HG03457 (cell line): ENCODE results near the gene EZR.

Experiments
- ATAC-seq: cut with Tn5 transposase; IDR thresholded peaks from one replicate; pipeline ENCODE4 v1.9.1; 2021; ENCODE audit warnings: moderate number of reproducible peaks; ENCODE audit not compliant: unreplicated experiment

The EZR gene

DNA sequence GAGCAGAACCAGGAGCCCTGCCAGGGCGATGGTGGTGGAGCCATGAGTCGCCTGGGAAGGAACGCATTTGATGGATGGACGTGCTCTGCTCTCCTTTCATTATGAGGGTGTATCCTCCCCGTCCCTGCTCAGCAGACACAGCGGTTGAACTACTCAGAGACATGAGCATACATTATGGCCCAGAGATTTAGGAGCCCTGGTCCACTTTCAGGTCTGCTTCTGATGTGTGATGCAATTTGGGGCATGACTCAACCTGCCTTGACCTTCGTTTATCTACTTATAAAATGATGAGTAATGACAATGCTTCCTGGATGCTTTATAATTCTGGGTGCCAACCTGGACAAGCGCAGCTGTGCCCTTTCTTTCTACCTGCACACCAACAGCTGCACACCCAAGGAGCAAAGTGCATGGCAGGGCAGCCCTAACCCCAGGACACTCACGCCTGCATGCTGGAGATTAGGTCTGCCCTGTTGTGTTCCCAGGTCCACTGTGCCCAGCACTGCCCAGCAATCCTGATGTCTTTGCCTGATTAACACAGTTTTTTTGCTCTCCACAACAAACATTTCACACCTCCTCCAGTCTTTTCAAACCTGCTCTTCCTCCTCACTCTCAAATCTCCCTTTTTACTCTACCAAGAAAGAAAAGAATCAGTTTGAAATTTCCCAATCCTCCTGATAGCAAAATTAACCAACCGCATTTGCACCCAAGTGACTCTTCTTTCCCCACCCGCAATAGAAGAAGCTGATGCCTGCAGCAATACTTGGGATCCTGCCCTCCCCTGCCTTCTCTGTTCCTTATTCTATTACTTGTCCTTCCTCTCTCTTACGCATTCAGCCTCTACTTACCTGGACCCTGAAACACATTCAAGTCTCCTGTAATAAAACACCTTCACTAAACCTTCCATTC is 81.2 kb downstream of the EZR start:
- ATAC-seq, result no peak

GRCh38 chr6:158737082-158737709 is 82.0 kb downstream of the EZR start:
- ATAC-seq, result no peak

DNA sequence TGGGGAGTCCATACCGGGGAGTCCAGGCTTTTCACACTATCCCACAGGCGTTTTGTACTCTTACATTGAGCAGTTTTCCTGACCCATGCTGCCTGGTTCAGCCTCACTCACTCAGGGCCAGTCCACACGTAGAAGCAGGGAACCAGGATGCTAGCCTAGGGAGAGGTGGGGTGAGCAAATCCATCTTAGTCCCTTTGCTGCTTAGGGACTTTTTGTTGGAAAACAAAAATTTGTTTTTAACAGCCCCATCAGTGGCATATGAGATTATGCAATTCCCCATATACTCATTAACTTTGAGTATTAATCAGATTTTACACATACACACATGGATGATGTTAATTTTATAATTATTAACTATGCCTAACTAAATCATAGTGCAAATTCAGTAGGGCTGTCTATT is 84.2 kb downstream of the EZR start:
- ATAC-seq, result no peak

GRCh38 chr6:158730541-158730907 is 88.6 kb downstream of the EZR start:
- ATAC-seq, result no peak

- ATAC-seq, result no peak
These were observed 89.1 kb downstream of the EZR start for GRCh38 chr6:158729906-158730540.

DNA sequence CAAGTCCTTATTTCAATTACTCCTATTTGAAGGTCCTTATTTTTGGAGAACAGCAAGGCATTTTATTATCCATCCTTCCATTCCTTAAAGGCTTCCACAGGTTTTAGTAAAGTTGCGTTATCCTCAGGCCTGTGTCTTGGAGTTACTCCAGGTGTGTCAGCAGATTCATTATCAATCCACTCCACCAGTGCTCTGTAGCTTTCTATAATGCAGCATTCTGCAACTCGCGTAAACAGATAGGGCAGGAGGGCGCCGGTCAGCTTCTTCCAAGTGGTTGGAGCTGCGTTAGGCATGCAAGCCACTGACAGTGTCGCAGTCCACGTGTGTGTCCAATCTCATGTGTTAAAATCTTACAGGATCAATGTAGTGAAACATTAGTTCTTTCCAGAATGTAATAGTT is 93.5 kb downstream of the EZR start:
- no peak for ATAC-seq

- no peak for ATAC-seq
These were observed 96.9 kb downstream of the EZR start for GRCh38 chr6:158722176-158722729.

DNA sequence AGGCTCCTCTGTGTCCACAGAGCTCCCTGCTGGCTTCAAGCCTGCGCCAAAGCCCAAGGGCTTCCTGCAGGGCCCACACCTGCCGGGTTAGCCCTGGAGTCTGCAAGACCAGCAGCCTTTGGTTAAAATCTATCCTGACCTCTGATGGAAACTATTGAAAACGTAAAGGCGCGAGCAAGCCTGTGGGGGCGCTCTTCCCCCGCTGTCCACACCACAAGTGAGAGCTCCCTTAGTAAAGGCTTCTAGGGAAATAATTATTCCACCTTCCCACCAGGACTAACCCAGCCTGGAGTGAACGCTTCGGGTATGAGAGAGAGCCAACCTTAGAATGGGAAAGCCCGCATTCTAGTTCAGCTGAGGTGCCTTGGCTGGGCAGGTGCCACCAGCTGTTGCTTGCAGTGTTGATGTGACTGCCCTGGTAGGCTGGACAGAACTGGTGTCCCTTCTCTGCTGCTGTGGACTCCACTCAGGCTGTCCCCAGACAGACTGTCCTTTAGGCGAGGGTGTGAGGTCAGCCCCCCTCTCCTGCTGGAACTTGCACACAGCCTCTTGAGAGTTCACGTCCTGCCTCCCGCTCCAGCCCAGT is 100.6 kb downstream of the EZR start:
- no peak for ATAC-seq

- ATAC-seq, result peak; percentile 45
These were observed 101.5 kb downstream of the EZR start for GRCh38 chr6:158717341-158718330.
